ENCODE data around the gene GALM.
"Not testable (repeated sequence)": the region's sequence is repeated elsewhere in the genome, so short reads cannot be mapped to it uniquely, and the experiment has no call there.

The GALM gene

GRCh38 chr2:38633895-38634294 is 32.0 kb upstream of the GALM start:
- no peaks in the 10 kb centered on the region for H3K27me3 ChIP-seq (ENCODE audit: control insufficient read depth in 1 of 2, insufficient read depth in 2 of 2, low read length in 2 of 2)
- H3K9me3 ChIP-seq (ENCODE audit: low read length), result no peaks in the 10 kb centered on the region
- no peak overlapping the region for H3K27ac ChIP-seq (ENCODE audit: low read depth, low read length)
- no peak overlapping the region for H3K4me3 ChIP-seq (ENCODE audit: low read depth in 1 of 2, low read length in 2 of 2)
- no peaks in the 10 kb centered on the region for H3K36me3 ChIP-seq (ENCODE audit: insufficient read depth, low read length)
- no peaks in the 10 kb centered on the region for H3K4me1 ChIP-seq (ENCODE audit: insufficient read depth, low read length)
- no peak overlapping the region for H3K9ac ChIP-seq (ENCODE audit: low read length)

GRCh38 chr2:38634684-38635083 is 31.2 kb upstream of the GALM start:
- Histone ChIP-seq H3K27me3 (ENCODE audit: control insufficient read depth in 1 of 2, insufficient read depth in 2 of 2, low read length in 2 of 2) (no peaks in the 10 kb centered on the region), H3K9ac (ENCODE audit: low read length) (no peak overlapping the region), H3K4me3 (ENCODE audit: low read depth in 1 of 2, low read length in 2 of 2) (no peak overlapping the region), H3K27ac (ENCODE audit: low read depth, low read length) (no peak overlapping the region), H3K4me1 (ENCODE audit: insufficient read depth, low read length) (no peaks in the 10 kb centered on the region), H3K9me3 (ENCODE audit: low read length) (no peaks in the 10 kb centered on the region), H3K36me3 (ENCODE audit: insufficient read depth, low read length) (no peaks in the 10 kb centered on the region)

- no peaks in the 10 kb centered on the region for H3K4me1 ChIP-seq (ENCODE audit: insufficient read depth, low read length)
- H3K27me3 ChIP-seq (ENCODE audit: control insufficient read depth in 1 of 2, insufficient read depth in 2 of 2, low read length in 2 of 2), result no peaks in the 10 kb centered on the region
- H3K36me3 ChIP-seq (ENCODE audit: insufficient read depth, low read length), result no peaks in the 10 kb centered on the region
- H3K4me3 ChIP-seq (ENCODE audit: low read depth in 1 of 2, low read length in 2 of 2), result no peak overlapping the region
- no peak overlapping the region for H3K27ac ChIP-seq (ENCODE audit: low read depth, low read length)
- H3K9me3 ChIP-seq (ENCODE audit: low read length), result no peaks in the 10 kb centered on the region
- H3K9ac ChIP-seq (ENCODE audit: low read length), result no peak overlapping the region
Observed at GRCh38 chr2:38635139-38635538, 30.8 kb upstream of the GALM start.

GRCh38 chr2:38636069-38636468 is 29.8 kb upstream of the GALM start:
- Histone ChIP-seq H3K27ac (ENCODE audit: low read depth, low read length) (no peak overlapping the region), H3K4me1 (ENCODE audit: insufficient read depth, low read length) (no peaks in the 10 kb centered on the region), H3K4me3 (ENCODE audit: low read depth in 1 of 2, low read length in 2 of 2) (no peak overlapping the region), H3K9me3 (ENCODE audit: low read length) (no peaks in the 10 kb centered on the region), H3K9ac (ENCODE audit: low read length) (no peak overlapping the region), H3K36me3 (ENCODE audit: insufficient read depth, low read length) (no peaks in the 10 kb centered on the region), H3K27me3 (ENCODE audit: control insufficient read depth in 1 of 2, insufficient read depth in 2 of 2, low read length in 2 of 2) (no peaks in the 10 kb centered on the region)

- not testable (repeated sequence) for H3K9ac ChIP-seq (ENCODE audit: low read length); H3K9me3 ChIP-seq (ENCODE audit: low read length); H3K36me3 ChIP-seq (ENCODE audit: insufficient read depth, low read length); H3K4me3 ChIP-seq (ENCODE audit: low read depth in 1 of 2, low read length in 2 of 2); H3K27me3 ChIP-seq (ENCODE audit: control insufficient read depth in 1 of 2, insufficient read depth in 2 of 2, low read length in 2 of 2); H3K4me1 ChIP-seq (ENCODE audit: insufficient read depth, low read length); H3K27ac ChIP-seq (ENCODE audit: low read depth, low read length)
Observed at GRCh38 chr2:38642373-38643017, 23.4 kb upstream of the GALM start.

GRCh38 chr2:38643021-38643671 is 22.8 kb upstream of the GALM start:
- Histone ChIP-seq H3K9ac (ENCODE audit: low read length) (no peak overlapping the region), H3K4me1 (ENCODE audit: insufficient read depth, low read length) (no peaks in the 10 kb centered on the region), H3K9me3 (ENCODE audit: low read length) (no peaks in the 10 kb centered on the region), H3K36me3 (ENCODE audit: insufficient read depth, low read length) (no peaks in the 10 kb centered on the region), H3K4me3 (ENCODE audit: low read depth in 1 of 2, low read length in 2 of 2) (no peak overlapping the region), H3K27me3 (ENCODE audit: control insufficient read depth in 1 of 2, insufficient read depth in 2 of 2, low read length in 2 of 2) (no peaks in the 10 kb centered on the region), H3K27ac (ENCODE audit: low read depth, low read length) (no peak overlapping the region)

- H3K9me3 ChIP-seq (ENCODE audit: low read length); H3K27ac ChIP-seq (ENCODE audit: low read depth, low read length); H3K27me3 ChIP-seq (ENCODE audit: control insufficient read depth in 1 of 2, insufficient read depth in 2 of 2, low read length in 2 of 2); H3K36me3 ChIP-seq (ENCODE audit: insufficient read depth, low read length); H3K9ac ChIP-seq (ENCODE audit: low read length); H3K4me3 ChIP-seq (ENCODE audit: low read depth in 1 of 2, low read length in 2 of 2); H3K4me1 ChIP-seq (ENCODE audit: insufficient read depth, low read length): not testable (repeated sequence)
Observed at GRCh38 chr2:38643683-38644511, 22.0 kb upstream of the GALM start.

GRCh38 chr2:38648107-38648761 is 17.7 kb upstream of the GALM start:
- no peak overlapping the region for H3K27ac ChIP-seq (ENCODE audit: low read depth, low read length)
- no peaks in the 10 kb centered on the region for H3K9me3 ChIP-seq (ENCODE audit: low read length)
- no peaks in the 10 kb centered on the region for H3K36me3 ChIP-seq (ENCODE audit: insufficient read depth, low read length)
- no peak overlapping the region for H3K4me3 ChIP-seq (ENCODE audit: low read depth in 1 of 2, low read length in 2 of 2)
- H3K9ac ChIP-seq (ENCODE audit: low read length), result no peak overlapping the region
- H3K4me1 ChIP-seq (ENCODE audit: insufficient read depth, low read length), result no peaks in the 10 kb centered on the region
- no peaks in the 10 kb centered on the region for H3K27me3 ChIP-seq (ENCODE audit: control insufficient read depth in 1 of 2, insufficient read depth in 2 of 2, low read length in 2 of 2)

GRCh38 chr2:38649176-38649728 is 16.7 kb upstream of the GALM start:
- Histone ChIP-seq H3K4me3 (ENCODE audit: low read depth in 1 of 2, low read length in 2 of 2) (no peak overlapping the region), H3K9ac (ENCODE audit: low read length) (no peak overlapping the region), H3K9me3 (ENCODE audit: low read length) (no peaks in the 10 kb centered on the region)

GRCh38 chr2:38650012-38650411 is 15.9 kb upstream of the GALM start:
- Histone ChIP-seq H3K9me3 (ENCODE audit: low read length) (no peaks in the 10 kb centered on the region), H3K27ac (ENCODE audit: low read depth, low read length) (no peak overlapping the region), H3K4me3 (ENCODE audit: low read depth in 1 of 2, low read length in 2 of 2) (no peak overlapping the region), H3K9ac (ENCODE audit: low read length) (no peak overlapping the region), H3K4me1 (ENCODE audit: insufficient read depth, low read length) (no peaks in the 10 kb centered on the region), H3K36me3 (ENCODE audit: insufficient read depth, low read length) (no peaks in the 10 kb centered on the region), H3K27me3 (ENCODE audit: control insufficient read depth in 1 of 2, insufficient read depth in 2 of 2, low read length in 2 of 2) (no peaks in the 10 kb centered on the region)

More at GRCh38 chr2:38649176-38649728, 16.7 kb upstream of the GALM start:
- no peaks in the 10 kb centered on the region for H3K27me3 ChIP-seq (ENCODE audit: control insufficient read depth in 1 of 2, insufficient read depth in 2 of 2, low read length in 2 of 2)
- no peak overlapping the region for H3K27ac ChIP-seq (ENCODE audit: low read depth, low read length)
- no peaks in the 10 kb centered on the region for H3K36me3 ChIP-seq (ENCODE audit: insufficient read depth, low read length)
- H3K4me1 ChIP-seq (ENCODE audit: insufficient read depth, low read length), result no peaks in the 10 kb centered on the region

- H3K9ac ChIP-seq (ENCODE audit: low read length), result no peak overlapping the region
- H3K4me3 ChIP-seq (ENCODE audit: low read depth in 1 of 2, low read length in 2 of 2), result no peak overlapping the region
- no peaks in the 10 kb centered on the region for H3K4me1 ChIP-seq (ENCODE audit: insufficient read depth, low read length)
- no peak overlapping the region for H3K27ac ChIP-seq (ENCODE audit: low read depth, low read length)
- H3K9me3 ChIP-seq (ENCODE audit: low read length), result no peaks in the 10 kb centered on the region
- no peaks in the 10 kb centered on the region for H3K27me3 ChIP-seq (ENCODE audit: control insufficient read depth in 1 of 2, insufficient read depth in 2 of 2, low read length in 2 of 2)
- H3K36me3 ChIP-seq (ENCODE audit: insufficient read depth, low read length), result no peaks in the 10 kb centered on the region
Observed at GRCh38 chr2:38650717-38651116, 15.2 kb upstream of the GALM start.

Data from muscle layer of colon (tissue), 2 donors.